Measurements from ENCODE around the gene LPAR5. TPM values are rescaled to one million over a fixed set of nuclear protein-coding genes. Genes with fewer than 3 reads are reported as not detected.

Gene LPAR5
- total and polyA plus RNA-seq, 7 donors: 0.27 to 16.5 (median 1.5) TPM

DNA sequence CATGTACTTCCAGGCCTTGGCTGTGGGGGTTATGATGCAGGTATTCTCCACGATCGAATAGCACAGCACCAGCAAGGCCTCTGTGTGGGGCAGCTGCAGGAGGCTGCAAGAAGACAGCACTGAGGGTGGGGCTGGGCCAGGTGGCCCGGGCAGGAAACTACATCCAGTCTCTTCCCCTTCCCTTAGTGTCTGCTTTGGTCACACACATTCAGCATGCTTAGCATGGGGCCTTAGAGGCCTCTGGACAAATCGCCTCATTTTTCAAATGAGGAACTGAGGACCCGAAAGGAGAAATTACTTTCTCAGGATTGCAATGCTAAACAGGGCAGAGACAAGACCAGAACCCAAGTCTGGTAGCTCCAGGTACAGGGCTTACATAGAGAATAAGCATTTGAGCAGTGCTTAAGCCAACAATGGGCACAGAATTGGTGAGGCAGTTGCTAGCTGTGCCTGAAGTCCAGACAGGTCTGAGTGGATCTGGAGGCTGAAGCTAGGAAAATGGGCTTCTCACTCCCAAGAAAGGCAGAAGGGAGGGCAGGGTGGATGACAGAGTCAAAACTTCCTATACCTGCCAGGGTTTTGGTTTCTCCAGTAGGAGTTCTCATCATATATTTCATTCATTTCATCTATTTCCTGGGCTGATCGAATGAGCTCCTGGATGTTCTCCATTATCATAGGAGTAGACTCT is 8.0 kb upstream of the LPAR5 start:
- TF ChIP-seq POLR2A (IDR thresholded peaks at IDR 0.05): no peak
- TF ChIP-seq POLR2AphosphoS5 (IDR thresholded peaks at IDR 0.05): no peak
- TF ChIP-seq, protein P1, sequence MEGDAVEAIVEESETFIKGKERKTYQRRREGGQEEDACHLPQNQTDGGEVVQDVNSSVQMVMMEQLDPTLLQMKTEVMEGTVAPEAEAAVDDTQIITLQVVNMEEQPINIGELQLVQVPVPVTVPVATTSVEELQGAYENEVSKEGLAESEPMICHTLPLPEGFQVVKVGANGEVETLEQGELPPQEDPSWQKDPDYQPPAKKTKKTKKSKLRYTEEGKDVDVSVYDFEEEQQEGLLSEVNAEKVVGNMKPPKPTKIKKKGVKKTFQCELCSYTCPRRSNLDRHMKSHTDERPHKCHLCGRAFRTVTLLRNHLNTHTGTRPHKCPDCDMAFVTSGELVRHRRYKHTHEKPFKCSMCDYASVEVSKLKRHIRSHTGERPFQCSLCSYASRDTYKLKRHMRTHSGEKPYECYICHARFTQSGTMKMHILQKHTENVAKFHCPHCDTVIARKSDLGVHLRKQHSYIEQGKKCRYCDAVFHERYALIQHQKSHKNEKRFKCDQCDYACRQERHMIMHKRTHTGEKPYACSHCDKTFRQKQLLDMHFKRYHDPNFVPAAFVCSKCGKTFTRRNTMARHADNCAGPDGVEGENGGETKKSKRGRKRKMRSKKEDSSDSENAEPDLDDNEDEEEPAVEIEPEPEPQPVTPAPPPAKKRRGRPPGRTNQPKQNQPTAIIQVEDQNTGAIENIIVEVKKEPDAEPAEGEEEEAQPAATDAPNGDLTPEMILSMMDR (IDR thresholded peaks at IDR 0.05): no peak
- TF ChIP-seq EP300 (IDR thresholded peaks at IDR 0.05): no peak
- H3K4me1 ChIP-seq: peaks cover 0 to 14% (median 3%) of the 10 kb centered on the region in 4 donors
- peak overlapping the region in 1 of 4 donors; percentile 28 for H3K27ac ChIP-seq
- intact Hi-C loops (cut with DNase I): no loop called here
- H3K27me3 ChIP-seq: no peaks in the 10 kb centered on the region
- DNase-seq: no peak
- 70 to 83% methylated on average over 6 of the region's 6 CpGs for WGBS, 2 donors
- no peaks in the 10 kb centered on the region for H3K9me3 ChIP-seq
- H3K36me3 ChIP-seq: peaks cover 0 to 4% (median 0%) of the 10 kb centered on the region in 4 donors
- no peak overlapping the region for H3K4me3 ChIP-seq

DNA sequence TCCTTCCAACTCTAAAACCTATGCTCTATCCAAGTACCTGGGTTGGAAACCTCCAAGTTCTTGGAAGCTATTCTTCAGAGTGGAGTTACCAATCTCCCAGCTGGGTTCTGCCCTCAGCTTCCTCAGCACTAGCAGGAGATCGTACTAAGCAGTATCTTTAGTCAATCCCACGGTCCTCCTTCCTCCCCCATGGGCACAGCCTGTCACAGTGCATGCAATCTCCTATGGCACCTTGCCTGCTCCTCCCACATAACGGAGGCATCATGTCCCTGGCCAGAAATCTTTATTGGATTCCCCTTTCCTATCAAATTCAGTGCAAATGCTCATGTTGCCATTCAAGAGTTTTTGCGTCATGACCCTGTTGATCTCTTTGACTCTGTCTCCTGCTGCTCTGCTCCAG is 5.4 kb upstream of the LPAR5 start:
- Histone ChIP-seq H3K27ac (no peak overlapping the region), H3K9me3 (no peaks in the 10 kb centered on the region), H3K27me3 (no peaks in the 10 kb centered on the region), H3K36me3 (no peaks in the 10 kb centered on the region), H3K4me1 (no peaks in the 10 kb centered on the region), H3K4me3 (no peak overlapping the region)
- WGBS, 2 donors: 81 to 82% methylated on average over 4 of the region's 4 CpGs
- intact Hi-C loops (cut with DNase I): no loop called here
- DNase-seq: no peak
- no peak for TF ChIP-seq POLR2AphosphoS5 (IDR thresholded peaks at IDR 0.05)
- TF ChIP-seq, protein P1 (IDR thresholded peaks at IDR 0.05): no peak
- TF ChIP-seq EP300 (IDR thresholded peaks at IDR 0.05): no peak
- TF ChIP-seq POLR2A (IDR thresholded peaks at IDR 0.05): no peak

DNA sequence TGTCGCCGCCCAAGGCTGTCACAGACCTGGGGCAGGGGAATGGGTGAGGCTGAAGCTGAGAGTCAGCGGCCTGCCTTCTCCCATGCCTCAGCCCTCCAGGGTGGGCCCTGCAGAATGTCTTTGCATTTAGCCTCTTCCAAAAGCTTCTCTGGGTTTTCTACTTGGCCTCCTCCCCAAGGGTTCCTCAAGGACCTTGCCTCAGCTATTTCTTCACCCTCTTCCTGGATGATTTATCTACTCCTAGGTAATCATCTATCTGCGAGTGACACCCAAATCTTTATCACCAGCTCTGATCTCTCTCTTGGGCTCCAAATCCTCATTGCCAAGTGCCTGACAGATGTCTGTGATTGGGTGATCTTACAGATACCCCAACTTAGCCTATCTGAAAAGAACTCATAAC is 4.7 kb upstream of the LPAR5 start:
- intact Hi-C loops (cut with DNase I): no loop called here
- 87 to 96% methylated on average over 4 of the region's 4 CpGs for WGBS, 2 donors

DNA sequence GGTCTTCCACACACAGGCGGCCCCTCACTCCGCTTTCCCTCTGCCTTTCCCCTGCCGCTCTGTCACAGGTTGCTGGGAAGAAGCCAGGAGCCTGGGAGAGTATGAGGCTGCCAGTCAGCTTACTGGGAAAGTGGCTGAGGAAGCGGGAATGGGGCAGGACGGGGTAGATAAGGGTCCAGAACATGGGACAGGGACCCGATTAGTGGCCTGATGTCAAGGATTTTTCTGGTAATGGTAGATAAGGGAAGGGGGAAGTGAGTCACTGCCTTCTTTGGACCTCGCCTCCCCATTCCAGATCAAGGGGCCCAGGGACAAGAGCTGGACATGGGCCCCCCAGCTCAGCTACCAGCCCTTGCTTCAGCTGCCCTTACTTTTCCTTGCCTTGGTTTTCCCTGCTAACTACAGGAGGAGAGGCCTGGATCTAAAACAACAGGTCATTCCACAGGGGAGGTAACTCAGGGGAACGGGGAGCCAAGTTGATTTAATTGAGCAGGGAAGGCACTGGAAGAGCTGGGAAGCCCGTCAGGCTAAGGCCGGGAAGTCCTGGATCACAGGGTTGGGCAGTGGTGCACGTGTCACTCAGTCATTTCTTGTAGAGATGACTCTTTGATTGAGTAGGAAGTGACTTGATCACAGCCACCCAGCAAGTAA is 3.5 kb upstream of the LPAR5 start:
- Histone ChIP-seq H3K4me1 (no peaks in the 10 kb centered on the region), H3K4me3 (no peak overlapping the region), H3K9me3 (no peaks in the 10 kb centered on the region), H3K36me3 (no peaks in the 10 kb centered on the region), H3K27me3 (no peaks in the 10 kb centered on the region), H3K27ac (no peak overlapping the region)
- 87 to 89% methylated on average over 11 of the region's 11 CpGs for WGBS, 2 donors
- DNase-seq: no peak
- intact Hi-C loops (cut with DNase I): no loop called here
- TF ChIP-seq, protein P1 (IDR thresholded peaks at IDR 0.05): no peak
- TF ChIP-seq EP300 (IDR thresholded peaks at IDR 0.05) (no peak), POLR2AphosphoS5 (IDR thresholded peaks at IDR 0.05) (no peak), POLR2A (IDR thresholded peaks at IDR 0.05) (no peak)

More for the DNA sequence above, 4.7 kb upstream of the LPAR5 start:
- no peak overlapping the region for H3K4me3 ChIP-seq
- H3K27ac ChIP-seq: no peak overlapping the region
- no peaks in the 10 kb centered on the region for H3K9me3 ChIP-seq
- no peaks in the 10 kb centered on the region for H3K27me3 ChIP-seq
- no peaks in the 10 kb centered on the region for H3K4me1 ChIP-seq
- no peak for DNase-seq
- TF ChIP-seq POLR2A (IDR thresholded peaks at IDR 0.05) (no peak), EP300 (IDR thresholded peaks at IDR 0.05) (no peak), POLR2AphosphoS5 (IDR thresholded peaks at IDR 0.05) (no peak)
- TF ChIP-seq, protein P1 (IDR thresholded peaks at IDR 0.05): no peak
- no peaks in the 10 kb centered on the region for H3K36me3 ChIP-seq
